NOMO-1 treated with dmso at 0.1 percent for 144 hours (cell line): Measurements from ENCODE around the gene IVD.

Experiments
- DNase-seq: peaks from one replicate; lab custom pipeline; 2025; ENCODE audit not compliant: unreplicated experiment; lab: John Stamatoyannopoulos, UW

Gene IVD

GRCh38 chr15:40413036-40413435, 7.4 kb downstream of the IVD start:
- no peak for DNase-seq

GRCh38 chr15:40414816-40415215, 9.2 kb downstream of the IVD start:
- DNase-seq: no peak

- no peak for DNase-seq
Observed at GRCh38 chr15:40415226-40415625, 9.6 kb downstream of the IVD start.

- DNase-seq: no peak
Observed at GRCh38 chr15:40416056-40416455, 10.5 kb downstream of the IVD start.

- no peak for DNase-seq
Observed at GRCh38 chr15:40418126-40418525, 12.5 kb downstream of the IVD start.

GRCh38 chr15:40420071-40420713, 14.6 kb downstream of the IVD start:
- DNase-seq: no peak

- no peak for DNase-seq
Observed at GRCh38 chr15:40420793-40421192, 15.2 kb downstream of the IVD start.

GRCh38 chr15:40421246-40422157, 15.9 kb downstream of the IVD start:
- DNase-seq: peak; percentile 65

- no peak for DNase-seq
Observed at GRCh38 chr15:40424483-40425115, 19.0 kb downstream of the IVD start.

- no peak for DNase-seq
Observed at GRCh38 chr15:40425681-40426080, 20.1 kb downstream of the IVD start.

- no peak for DNase-seq
Observed at GRCh38 chr15:40427188-40427587, 21.6 kb downstream of the IVD start.

- no peak for DNase-seq
Observed at GRCh38 chr15:40428185-40428584, 22.6 kb downstream of the IVD start.

GRCh38 chr15:40429068-40429710, 23.6 kb downstream of the IVD start:
- no peak for DNase-seq

- no peak for DNase-seq
Observed at GRCh38 chr15:40430271-40430805, 24.7 kb downstream of the IVD start.

- no peak for DNase-seq
Observed at GRCh38 chr15:40435023-40435709, 29.6 kb downstream of the IVD start.

GRCh38 chr15:40435710-40436089, 30.1 kb downstream of the IVD start:
- DNase-seq: no peak

- no peak for DNase-seq
Observed at GRCh38 chr15:40436116-40436891, 30.7 kb downstream of the IVD start.

- no peak for DNase-seq
Observed at GRCh38 chr15:40436892-40437751, 31.5 kb downstream of the IVD start.
